HEK293T (cell line): ENCODE results near the gene PLEKHA5.

Experiments
- CTCF ChIA-PET: fragments of 350-600 bp; formaldehyde crosslinking; extraction: SDS; loops from one replicate; lab custom pipeline; 2021; ENCODE audit warnings: antibody characterized with exemption, inconsistent platforms; lab: Yijun Ruan, JAX
- POLR2A ChIA-PET: fragments of 350-600 bp; formaldehyde crosslinking; extraction: SDS; loops from one replicate; lab custom pipeline; 2020; ENCODE audit warnings: antibody characterized with exemption, inconsistent platforms; lab: Yijun Ruan, JAX
- DNase-seq: peaks from one replicate; pipeline ENCODE4 v3.0.0; 2012; ENCODE audit warnings: mixed read lengths; ENCODE audit errors: extremely low spot score
- ARNT ChIP-seq: fragments of 450-650 bp; IDR thresholded peaks from 2 replicates; pipeline ENCODE4 v1.6.1; 2017; ENCODE audit warnings: mild to moderate bottlenecking
- BHLHE40 ChIP-seq: fragments of 450-650 bp; IDR thresholded peaks from 2 replicates; pipeline ENCODE4 v1.6.1; 2016; ENCODE audit warnings: mild to moderate bottlenecking, moderate library complexity, borderline replicate concordance
- CTBP1 ChIP-seq: fragments of 450-650 bp; IDR thresholded peaks from 2 replicates; pipeline ENCODE4 v1.6.1; 2016; ENCODE audit warnings: borderline replicate concordance
- ELF4 ChIP-seq: fragments of 450-650 bp; IDR thresholded peaks from 2 replicates; pipeline ENCODE4 v1.6.1; 2017; ENCODE audit warnings: antibody characterized with exemption
- FOXA1 ChIP-seq: fragments of 450-650 bp; IDR thresholded peaks from 2 replicates; pipeline ENCODE4 v1.6.1; 2016; ENCODE audit warnings: mild to moderate bottlenecking
- FOXK2 ChIP-seq: fragments of 450-650 bp; IDR thresholded peaks from 2 replicates; pipeline ENCODE4 v1.6.1; 2016; ENCODE audit warnings: mild to moderate bottlenecking
- FOXM1 ChIP-seq: fragments of 450-650 bp; IDR thresholded peaks from 2 replicates; pipeline ENCODE4 v1.6.1; 2017; ENCODE audit warnings: mild to moderate bottlenecking, borderline replicate concordance
- HDGF ChIP-seq: fragments of 450-650 bp; IDR thresholded peaks from 2 replicates; pipeline ENCODE4 v1.6.1; 2017; ENCODE audit warnings: antibody characterized with exemption, borderline replicate concordance
- L3MBTL2 ChIP-seq: fragments of 450-650 bp; conservative IDR thresholded peaks from 2 replicates; pipeline ENCODE4 v1.6.1; 2016; ENCODE audit warnings: mild to moderate bottlenecking
- LEF1 ChIP-seq: fragments of 450-650 bp; IDR thresholded peaks from 2 replicates; pipeline ENCODE4 v1.6.1; 2017; ENCODE audit warnings: mild to moderate bottlenecking, borderline replicate concordance
- NFRKB ChIP-seq: fragments of 450-650 bp; IDR thresholded peaks from 2 replicates; pipeline ENCODE4 v1.6.1; 2016; ENCODE audit warnings: mild to moderate bottlenecking, moderate library complexity
- SP1 ChIP-seq: fragments of 450-650 bp; IDR thresholded peaks from 2 replicates; pipeline ENCODE4 v1.6.1; 2017
- SUZ12 ChIP-seq: fragments of 450-650 bp; IDR thresholded peaks from 2 replicates; pipeline ENCODE4 v1.6.1; 2016; ENCODE audit warnings: mild to moderate bottlenecking
- TARDBP ChIP-seq: fragments of 450-650 bp; IDR thresholded peaks from 2 replicates; pipeline ENCODE4 v1.6.1; 2016
- ZNF384 ChIP-seq: fragments of 450-650 bp; IDR thresholded peaks from 2 replicates; pipeline ENCODE4 v1.6.1; 2016
- TF ChIP-seq, protein P1 (sequence below): fragments of 450-650 bp; IDR thresholded peaks from 2 replicates; pipeline ENCODE4 v1.6.1; 2016

PLEKHA5 gene

DNA sequence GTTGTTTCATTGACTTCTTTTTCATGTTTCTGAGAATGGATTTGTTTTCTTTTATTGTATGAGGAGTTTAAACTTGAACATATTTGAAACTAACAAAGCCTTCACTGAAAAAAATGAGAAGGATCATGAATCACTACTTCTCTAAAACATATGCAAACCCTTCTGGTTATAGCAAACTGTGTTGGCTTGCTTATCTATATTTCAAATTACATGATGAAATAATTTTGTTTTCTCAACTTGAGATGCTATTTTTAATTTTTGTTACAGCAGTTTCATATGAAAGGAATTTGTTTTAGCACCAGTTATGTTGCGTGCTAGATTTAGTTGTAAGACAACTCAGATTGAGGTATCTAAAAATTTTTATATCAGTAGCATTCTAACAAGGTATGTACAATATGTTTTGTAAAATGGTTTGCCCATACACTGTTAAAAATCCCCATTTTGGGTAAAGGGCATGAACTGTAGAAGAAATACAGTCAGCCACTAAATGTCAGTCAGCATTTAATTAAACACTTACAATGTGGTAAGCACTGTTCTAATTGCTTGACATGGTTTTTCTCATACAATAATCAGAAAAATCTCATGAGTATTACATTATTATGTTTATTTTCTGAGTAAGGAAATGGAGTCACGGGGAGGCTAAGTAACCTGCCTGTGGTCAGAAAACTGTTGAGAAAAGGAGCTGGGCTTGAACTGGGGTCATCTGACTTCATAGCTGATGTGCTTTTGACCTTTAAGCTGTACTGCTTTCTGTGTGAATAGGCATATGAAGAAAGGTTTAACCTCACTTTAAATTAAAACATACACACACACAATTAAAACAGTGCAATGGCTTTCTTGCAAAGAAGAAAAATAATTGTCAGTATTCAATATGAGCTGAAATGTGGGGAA is 105.7 kb downstream of the PLEKHA5 start:
- no peak for DNase-seq
- CTCF ChIA-PET, result no interaction called here
- POLR2A ChIA-PET, result no interaction called here
- TF ChIP-seq FOXA1 (no peak), SUZ12 (no peak)

DNA sequence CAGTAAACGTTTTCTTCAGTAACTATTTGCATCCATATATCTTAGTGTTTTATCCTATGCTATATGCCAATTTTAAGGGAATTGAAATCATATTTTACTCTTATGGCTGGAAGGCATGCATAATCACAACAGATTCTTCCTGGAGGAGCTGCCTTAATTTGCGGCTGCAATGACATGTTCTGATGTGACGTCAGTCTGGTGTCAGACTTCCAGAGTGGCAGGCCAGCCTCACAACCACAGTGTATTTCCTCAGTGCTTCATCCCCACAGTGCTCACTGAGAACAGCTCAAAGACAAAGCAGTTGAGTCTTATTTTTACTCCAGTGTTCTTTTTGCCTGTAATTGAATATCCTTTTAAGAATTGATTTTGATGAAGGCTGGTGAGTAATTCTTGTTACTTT is 107.1 kb downstream of the PLEKHA5 start:
- no peak for TF ChIP-seq NFRKB
- TF ChIP-seq, protein P1, sequence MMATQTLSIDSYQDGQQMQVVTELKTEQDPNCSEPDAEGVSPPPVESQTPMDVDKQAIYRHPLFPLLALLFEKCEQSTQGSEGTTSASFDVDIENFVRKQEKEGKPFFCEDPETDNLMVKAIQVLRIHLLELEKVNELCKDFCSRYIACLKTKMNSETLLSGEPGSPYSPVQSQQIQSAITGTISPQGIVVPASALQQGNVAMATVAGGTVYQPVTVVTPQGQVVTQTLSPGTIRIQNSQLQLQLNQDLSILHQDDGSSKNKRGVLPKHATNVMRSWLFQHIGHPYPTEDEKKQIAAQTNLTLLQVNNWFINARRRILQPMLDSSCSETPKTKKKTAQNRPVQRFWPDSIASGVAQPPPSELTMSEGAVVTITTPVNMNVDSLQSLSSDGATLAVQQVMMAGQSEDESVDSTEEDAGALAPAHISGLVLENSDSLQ, result 0 out of 2 replicates have a peak, but pooled peaks have one; percentile 25
- ChIA-PET POLR2A (no interaction called here), CTCF (no interaction called here)
- no peak for DNase-seq

DNA sequence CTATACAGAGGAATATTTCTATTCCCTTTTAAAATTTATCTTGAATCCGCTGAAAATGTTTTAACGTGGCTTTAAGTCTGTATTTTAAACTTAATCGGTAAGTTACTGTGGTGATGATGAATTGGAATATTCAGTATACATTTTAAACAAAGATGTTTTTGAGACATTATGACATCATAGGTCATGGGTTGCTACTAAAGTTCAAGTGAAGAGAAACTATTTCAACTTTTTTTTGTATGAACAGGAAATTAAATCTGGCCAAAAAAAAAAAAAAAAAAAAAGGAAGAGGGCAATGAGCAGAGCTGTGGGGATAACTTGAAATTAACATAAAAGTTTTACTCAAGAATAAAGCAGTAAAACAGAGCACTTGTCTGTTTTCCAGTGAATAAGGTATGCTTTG is 109.0 kb downstream of the PLEKHA5 start:
- CTCF ChIA-PET, result no interaction called here
- no peak for DNase-seq
- TF ChIP-seq SP1 (no peak), NFRKB (no peak), FOXK2 (no peak), LEF1 (no peak), CTBP1 (no peak), HDGF (no peak), L3MBTL2 (no peak), TARDBP (no peak), BHLHE40 (no peak), ZNF384 (no peak), FOXA1 (no peak), FOXM1 (no peak)
- TF ChIP-seq, protein P1, result no peak
- POLR2A ChIA-PET, result no interaction called here

DNA sequence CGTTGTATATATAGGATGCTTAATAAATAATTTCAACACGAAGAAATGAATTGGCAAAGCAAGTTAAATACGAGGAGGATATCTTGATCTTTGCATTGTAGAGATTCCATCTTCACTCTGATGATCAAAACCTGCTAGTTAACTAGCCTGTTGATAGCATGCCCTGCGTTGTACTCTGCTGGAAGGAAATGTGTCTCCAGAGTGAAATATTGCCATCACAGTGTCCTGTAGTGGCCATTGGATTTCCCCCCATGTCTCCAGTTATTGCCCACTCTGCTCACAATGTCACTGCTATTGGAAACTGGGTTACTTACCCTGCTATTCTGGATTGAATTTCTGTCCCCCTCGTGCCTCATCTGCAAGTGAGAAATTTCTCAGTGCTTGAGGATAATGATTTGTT is 109.6 kb downstream of the PLEKHA5 start:
- TF ChIP-seq, protein P1, result no peak
- TF ChIP-seq SUZ12, result no peak
- POLR2A ChIA-PET, result no interaction called here
- no peak for DNase-seq

DNA sequence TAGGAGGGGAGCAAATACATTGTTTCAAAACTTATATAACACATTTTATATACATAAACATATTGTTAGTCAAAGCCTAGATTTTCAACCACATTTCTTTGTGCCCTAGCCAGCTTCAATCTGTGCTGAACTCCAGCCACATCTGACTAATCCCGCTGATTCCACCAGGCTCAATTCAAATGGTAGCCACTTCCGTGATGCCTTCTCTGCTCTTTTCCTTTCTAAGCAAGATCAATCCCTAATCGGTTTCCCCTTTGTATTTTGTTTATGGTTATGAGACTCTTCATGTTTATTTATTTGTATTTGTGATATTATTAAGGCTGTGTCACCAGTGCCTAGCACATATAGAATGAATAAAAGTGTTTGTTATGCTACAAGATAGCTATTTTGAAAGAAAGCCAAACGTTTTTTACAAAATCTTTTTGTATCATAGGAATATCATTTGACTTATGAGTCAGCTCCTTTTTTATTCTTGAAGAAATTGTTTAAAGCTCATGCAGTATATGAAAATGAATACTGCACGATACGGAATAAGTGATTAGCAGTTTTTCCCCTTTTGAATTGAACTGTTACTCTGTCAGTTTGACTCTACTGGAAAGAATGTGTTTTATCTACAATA is 110.2 kb downstream of the PLEKHA5 start:
- CTCF ChIA-PET, result interaction anchor here (0.8 to 1.3 kb wide), 2 partner anchors 11 to 809 kb away, joined by 3 to 4 read pairs; no protein-coding TSS in a partner anchor
- no peak for DNase-seq
- POLR2A ChIA-PET, result no interaction called here

More for the DNA sequence above, 109.6 kb downstream of the PLEKHA5 start:
- CTCF ChIA-PET, result no interaction called here

GRCh38 chr12:19242581-19242980 is 113.0 kb downstream of the PLEKHA5 start:
- CTCF ChIA-PET, result no interaction called here
- TF ChIP-seq FOXM1 (no peak), FOXK2 (no peak), ARNT (no peak), TARDBP (no peak), SUZ12 (no peak), ELF4 (no peak), HDGF (no peak), FOXA1 (no peak), LEF1 (no peak), L3MBTL2 (no peak), ZNF384 (no peak), SP1 (no peak), BHLHE40 (no peak), CTBP1 (no peak)
- TF ChIP-seq, protein P1, result no peak
- DNase-seq, result no peak
- POLR2A ChIA-PET, result no interaction called here

More for the DNA sequence above, 110.2 kb downstream of the PLEKHA5 start:
- no peak for TF ChIP-seq TARDBP
- TF ChIP-seq ZNF384, result no peak
- no peak for TF ChIP-seq FOXK2
